ENCODE data around the gene C1orf141.

GRCh38 chr1:67089685-67090208 is 45.0 kb downstream of the C1orf141 start:
- TF ChIP-seq SUZ12 (IDR thresholded peaks at IDR 0.05) (no peak), ELF4 (IDR thresholded peaks at IDR 0.05) (no peak), NFRKB (IDR thresholded peaks at IDR 0.05) (no peak), ARNT (IDR thresholded peaks at IDR 0.05) (no peak), SP1 (IDR thresholded peaks at IDR 0.05) (no peak), HDGF (IDR thresholded peaks at IDR 0.05; ENCODE audit: borderline replicate concordance) (no peak), PKNOX1 (IDR thresholded peaks at IDR 0.05) (no peak), FOXK2 (IDR thresholded peaks at IDR 0.05) (no peak), FOXM1 (IDR thresholded peaks at IDR 0.05; ENCODE audit: borderline replicate concordance) (no peak), BHLHE40 (IDR thresholded peaks at IDR 0.05; ENCODE audit: borderline replicate concordance) (no peak), ZNF384 (IDR thresholded peaks at IDR 0.05) (no peak), FOXA1 (IDR thresholded peaks at IDR 0.05) (no peak)
